GM23248 (cell line): ENCODE results near the gene IAH1. TPM values are rescaled to one million over a fixed set of nuclear protein-coding genes. Genes with fewer than 3 reads are reported as not detected.

Experiments used
- DNase-seq: peaks from one replicate; pipeline ENCODE4 v3.0.0-alpha.2; 2015
- H2AFZ ChIP-seq: fragments of 200-600 bp; sonication (generic); 2 replicates; pipeline ENCODE4 v1.6.1; 2016; ENCODE audit warnings: antibody characterized with exemption
- H3F3A ChIP-seq: fragments of 200-600 bp; sonication (generic); 2 replicates; pipeline ENCODE4 v1.6.1; 2016; ENCODE audit warnings: mild to moderate bottlenecking, antibody characterized with exemption, mixed run types; ENCODE audit not compliant: insufficient read depth
- H3K27ac ChIP-seq: fragments of 200-600 bp; sonication (generic); 2 replicates; pipeline ENCODE4 v1.5.1; 2016; ENCODE audit warnings: mild to moderate bottlenecking
- H3K27me3 ChIP-seq: fragments of 200-600 bp; sonication (generic); replicated peaks from 2 replicates; pipeline ENCODE4 v1.6.1; 2016; ENCODE audit warnings: mild to moderate bottlenecking; ENCODE audit not compliant: insufficient read depth
- H3K36me3 ChIP-seq: fragments of 200-600 bp; sonication (generic); 2 replicates; pipeline ENCODE4 v1.6.1; 2016; ENCODE audit warnings: low read depth, mild to moderate bottlenecking
- H3K4me1 ChIP-seq: fragments of 200-600 bp; sonication (generic); 2 replicates; pipeline ENCODE4 v1.6.1; 2016; ENCODE audit warnings: mild to moderate bottlenecking; ENCODE audit not compliant: insufficient read depth
- H3K4me2 ChIP-seq: fragments of 200-600 bp; sonication (generic); one replicate; pipeline ENCODE4 v1.6.1; 2016; ENCODE audit warnings: mild to moderate bottlenecking; ENCODE audit not compliant: unreplicated experiment
- H3K4me3 ChIP-seq: fragments of 200-600 bp; sonication (generic); 2 replicates; pipeline ENCODE4 v1.5.1; 2016; ENCODE audit warnings: mild to moderate bottlenecking
- H3K79me2 ChIP-seq: fragments of 200-600 bp; sonication (generic); 2 replicates; pipeline ENCODE4 v1.6.1; 2016; ENCODE audit warnings: mild to moderate bottlenecking; ENCODE audit not compliant: insufficient read depth
- H3K9ac ChIP-seq: fragments of 200-600 bp; sonication (generic); 2 replicates; pipeline ENCODE4 v1.6.1; 2016; ENCODE audit warnings: mild to moderate bottlenecking
- H3K9me2 ChIP-seq: fragments of 200-600 bp; sonication (generic); 2 replicates; pipeline ENCODE4 v1.6.1; 2016; ENCODE audit warnings: mixed run types, mild to moderate bottlenecking, moderate library complexity; ENCODE audit not compliant: insufficient read depth
- H3K9me3 ChIP-seq: fragments of 200-600 bp; sonication (generic); one replicate; pipeline ENCODE4 v1.6.1; 2017; ENCODE audit warnings: low read depth
- H4K20me1 ChIP-seq: fragments of 200-600 bp; sonication (generic); 2 replicates; pipeline ENCODE4 v1.6.0; 2016; ENCODE audit not compliant: insufficient read depth
- EZH2 ChIP-seq: fragments of 200-600 bp; sonication (generic); IDR thresholded peaks from 2 replicates; pipeline ENCODE4 v1.6.1; 2018; ENCODE audit warnings: antibody characterized with exemption, mild to moderate bottlenecking; ENCODE audit not compliant: insufficient read depth, poor library complexity, severe bottlenecking
- EZH2phosphoT487 ChIP-seq: fragments of 200-600 bp; sonication (generic); IDR thresholded peaks from 2 replicates; pipeline ENCODE4 v1.6.1; 2018; ENCODE audit warnings: antibody characterized with exemption, moderate library complexity, mild to moderate bottlenecking, low read depth; ENCODE audit not compliant: insufficient read depth
- WGBS, 2 experiments: methylation state at CpG; one replicate each; pipeline ENCODE4 v1.1.6; 2015 to 2017; ENCODE audit warnings: low lambda C conversion rate in 2 of 2, low coverage in 1 of 2; ENCODE audit errors: missing lambda C conversion rate in 2 of 2; 5-methylcytosine and 5-hydroxymethylcytosine counted together
- in situ Hi-C: fragments of 300-500 bp; cut with MboI; formaldehyde crosslinking; loops from 2 replicates; pipeline ENCODE4 v1.15.0; 2020
- polyA plus RNA-seq: library from polyadenylated mRNA; unstranded; fragments of >200 nt; fragmentation: Nextera tagmentation; extraction: Ambion mirVana; gene quantifications from 2 replicates; pipeline ENCODE4 v1.2.1, GENCODE V29; 2016
- total RNA-seq: library from RNA; depleted of rRNA; stranded (reverse); fragments of >200 nt; shearing (Covaris generic); gene quantifications from 2 replicates; pipeline ENCODE4 v1.2.3, GENCODE V29; 2014; rRNA removed

The IAH1 gene
- total and polyA plus RNA-seq, 2 experiments from 2014 or later: 81.5 to 135 TPM

- 95 to 100% methylated on average over 2 of the region's 2 CpGs for WGBS, 2 experiments
- in situ Hi-C loops: no loop called here
- no peak overlapping the region for H3K27ac ChIP-seq
- peaks cover 21% of the 10 kb centered on the region for H3F3A ChIP-seq
- H3K9me3 ChIP-seq: no peaks in the 10 kb centered on the region
- DNase-seq: no peak
- no peak overlapping the region for H3K4me3 ChIP-seq
- no peaks in the 10 kb centered on the region for H3K27me3 ChIP-seq
- H3K9me2 ChIP-seq: no peaks in the 10 kb centered on the region
- no peak overlapping the region for H3K9ac ChIP-seq
- no peak overlapping the region for H2AFZ ChIP-seq
- no peak for TF ChIP-seq EZH2phosphoT487
- TF ChIP-seq EZH2: no peak
- no peaks in the 10 kb centered on the region; the same call in 1 of the 2 replicates for H4K20me1 ChIP-seq
- peaks cover 14% of the 10 kb centered on the region for H3K36me3 ChIP-seq
- peaks cover 89% of the 10 kb centered on the region for H3K79me2 ChIP-seq
- no peak overlapping the region for H3K4me2 ChIP-seq
- peaks cover 9% of the 10 kb centered on the region for H3K4me1 ChIP-seq
These were observed 59.3 kb downstream of the IAH1 start for GRCh38 chr2:9533663-9534062.

- no peak overlapping the region for H3K4me3 ChIP-seq
- DNase-seq: no peak
- H3K27me3 ChIP-seq: no peaks in the 10 kb centered on the region
- no peak overlapping the region for H2AFZ ChIP-seq
- H3K9me2 ChIP-seq: no peaks in the 10 kb centered on the region
- H3K4me2 ChIP-seq: no peak overlapping the region
- H3K36me3 ChIP-seq: peaks cover 12% of the 10 kb centered on the region
- H4K20me1 ChIP-seq: no peaks in the 10 kb centered on the region; the same call in 1 of the 2 replicates
- in situ Hi-C loops: no loop called here
- TF ChIP-seq EZH2phosphoT487 (no peak), EZH2 (no peak)
- no peaks in the 10 kb centered on the region for H3K9me3 ChIP-seq
- no peak overlapping the region for H3K9ac ChIP-seq
- peaks cover 89% of the 10 kb centered on the region for H3K79me2 ChIP-seq
- peaks cover 19% of the 10 kb centered on the region for H3K4me1 ChIP-seq
- no peak overlapping the region for H3K27ac ChIP-seq
- H3F3A ChIP-seq: peaks cover 24% of the 10 kb centered on the region
- WGBS, 2 experiments: 92 to 93% methylated on average over 1 of the region's 1 CpG
These were observed 60.8 kb downstream of the IAH1 start for GRCh38 chr2:9535177-9535576.

GRCh38 chr2:9536504-9536903 is 62.2 kb downstream of the IAH1 start:
- H3K27ac ChIP-seq: no peak overlapping the region
- H2AFZ ChIP-seq: no peak overlapping the region
- H3F3A ChIP-seq: peaks cover 24% of the 10 kb centered on the region
- peaks cover 21% of the 10 kb centered on the region for H3K36me3 ChIP-seq
- no peaks in the 10 kb centered on the region for H3K9me3 ChIP-seq
- H3K4me1 ChIP-seq: peaks cover 19% of the 10 kb centered on the region
- in situ Hi-C loops: no loop called here
- H3K27me3 ChIP-seq: no peaks in the 10 kb centered on the region
- TF ChIP-seq EZH2phosphoT487 (no peak), EZH2 (no peak)
- H4K20me1 ChIP-seq: no peaks in the 10 kb centered on the region; the same call in 1 of the 2 replicates
- H3K4me2 ChIP-seq: no peak overlapping the region
- peaks cover 91% of the 10 kb centered on the region for H3K79me2 ChIP-seq
- no peak for DNase-seq
- H3K9me2 ChIP-seq: no peaks in the 10 kb centered on the region
- no peak overlapping the region for H3K9ac ChIP-seq
- H3K4me3 ChIP-seq: no peak overlapping the region
- 89 to 94% methylated on average over 6 of the region's 6 CpGs for WGBS, 2 experiments

- Histone ChIP-seq H3F3A (peaks cover 24% of the 10 kb centered on the region), H2AFZ (no peak overlapping the region), H3K9ac (peak overlapping the region; percentile 70), H3K27me3 (no peaks in the 10 kb centered on the region), H4K20me1 (no peaks in the 10 kb centered on the region; the same call in 1 of the 2 replicates), H3K9me3 (no peaks in the 10 kb centered on the region), H3K79me2 (peaks cover 91% of the 10 kb centered on the region), H3K27ac (peak overlapping the region; percentile 91), H3K4me1 (peaks cover 19% of the 10 kb centered on the region), H3K9me2 (no peaks in the 10 kb centered on the region), H3K4me2 (no peak overlapping the region), H3K4me3 (no peak overlapping the region), H3K36me3 (peaks cover 21% of the 10 kb centered on the region)
- in situ Hi-C loops: no loop called here
- TF ChIP-seq EZH2phosphoT487: 0 out of 2 replicates have a peak, but pooled peaks have one; percentile 62
- TF ChIP-seq EZH2: no peak
- DNase-seq: peak; percentile 89
- 2 to 5% methylated on average over 2 of the region's 2 CpGs for WGBS, 2 experiments
These were observed 63.7 kb downstream of the IAH1 start for GRCh38 chr2:9538000-9538507.

Other genes starting within 250 kb of the IAH1 start
- 39.0 and 52.2 TPM in 2 replicates for gene ITGB1BP1, start 51.0 kb upstream of the IAH1 start, total RNA-seq
- gene ITGB1BP1, start 51.0 kb upstream of the IAH1 start, polyA plus RNA-seq: 280 and 289 TPM in 2 replicates
- 34.0 and 39.6 TPM in 2 replicates for gene CPSF3, start 50.9 kb upstream of the IAH1 start, total RNA-seq
- 37.7 and 40.3 TPM in 2 replicates for gene CPSF3, start 50.9 kb upstream of the IAH1 start, polyA plus RNA-seq
- gene ADAM17, start 81.3 kb downstream of the IAH1 start, total RNA-seq: 25.4 and 31.8 TPM in 2 replicates
- 19.8 and 20.9 TPM in 2 replicates for gene ADAM17, start 81.3 kb downstream of the IAH1 start, polyA plus RNA-seq
- gene YWHAQ, start 156.4 kb downstream of the IAH1 start, total RNA-seq: 397 and 400 TPM in 2 replicates
- gene YWHAQ, start 156.4 kb downstream of the IAH1 start, polyA plus RNA-seq: 694 and 728 TPM in 2 replicates